AG09319 (cell line): Measurements from ENCODE around the gene HAGHL.

Source experiments
- DNase-seq: peaks from one replicate; pipeline ENCODE4 v3.0.0-alpha.2; 2010; ENCODE audit warnings: low read depth; ENCODE audit errors: extremely low read depth
- TF ChIP-seq, protein P1 (sequence below): IDR thresholded peaks from 2 replicates; pipeline ENCODE4 v1.5.1; 2011; ENCODE audit warnings: low read depth, mild to moderate bottlenecking, inconsistent platforms, low read length, moderate library complexity

The HAGHL gene

DNA sequence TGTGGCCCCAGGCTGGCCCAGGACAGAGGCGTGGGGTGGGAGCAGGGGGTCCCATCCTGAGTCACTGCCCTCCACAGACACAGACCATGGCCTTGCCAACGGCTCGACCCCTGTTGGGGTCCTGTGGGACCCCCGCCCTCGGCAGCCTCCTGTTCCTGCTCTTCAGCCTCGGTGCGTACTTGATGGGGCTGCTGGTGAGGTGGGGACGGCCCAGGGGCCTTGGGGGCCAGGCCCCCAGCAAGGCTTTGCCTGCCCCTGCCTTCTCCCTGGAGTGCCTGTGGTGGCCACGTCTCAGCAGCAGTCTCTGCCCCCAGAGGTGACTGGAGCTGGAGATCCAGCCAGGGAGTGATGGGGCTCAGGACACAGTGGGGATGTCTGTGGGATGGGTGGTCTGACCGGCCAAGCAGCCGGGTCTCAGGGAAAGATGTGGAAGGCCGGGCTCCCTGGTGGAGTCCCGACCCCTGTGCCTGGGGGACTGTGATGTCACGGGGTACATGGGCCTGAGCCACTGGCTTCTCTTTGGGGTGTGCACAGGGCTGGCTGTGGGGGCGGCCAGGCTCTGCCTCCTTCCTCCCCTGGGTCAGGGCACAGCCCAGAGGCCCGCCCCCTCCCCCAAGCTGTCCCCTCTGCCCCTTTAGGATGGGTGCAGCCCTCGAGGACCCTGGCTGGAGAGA lies 35.8 kb downstream of the HAGHL start:
- TF ChIP-seq, protein P1, sequence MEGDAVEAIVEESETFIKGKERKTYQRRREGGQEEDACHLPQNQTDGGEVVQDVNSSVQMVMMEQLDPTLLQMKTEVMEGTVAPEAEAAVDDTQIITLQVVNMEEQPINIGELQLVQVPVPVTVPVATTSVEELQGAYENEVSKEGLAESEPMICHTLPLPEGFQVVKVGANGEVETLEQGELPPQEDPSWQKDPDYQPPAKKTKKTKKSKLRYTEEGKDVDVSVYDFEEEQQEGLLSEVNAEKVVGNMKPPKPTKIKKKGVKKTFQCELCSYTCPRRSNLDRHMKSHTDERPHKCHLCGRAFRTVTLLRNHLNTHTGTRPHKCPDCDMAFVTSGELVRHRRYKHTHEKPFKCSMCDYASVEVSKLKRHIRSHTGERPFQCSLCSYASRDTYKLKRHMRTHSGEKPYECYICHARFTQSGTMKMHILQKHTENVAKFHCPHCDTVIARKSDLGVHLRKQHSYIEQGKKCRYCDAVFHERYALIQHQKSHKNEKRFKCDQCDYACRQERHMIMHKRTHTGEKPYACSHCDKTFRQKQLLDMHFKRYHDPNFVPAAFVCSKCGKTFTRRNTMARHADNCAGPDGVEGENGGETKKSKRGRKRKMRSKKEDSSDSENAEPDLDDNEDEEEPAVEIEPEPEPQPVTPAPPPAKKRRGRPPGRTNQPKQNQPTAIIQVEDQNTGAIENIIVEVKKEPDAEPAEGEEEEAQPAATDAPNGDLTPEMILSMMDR, result no peak

DNA sequence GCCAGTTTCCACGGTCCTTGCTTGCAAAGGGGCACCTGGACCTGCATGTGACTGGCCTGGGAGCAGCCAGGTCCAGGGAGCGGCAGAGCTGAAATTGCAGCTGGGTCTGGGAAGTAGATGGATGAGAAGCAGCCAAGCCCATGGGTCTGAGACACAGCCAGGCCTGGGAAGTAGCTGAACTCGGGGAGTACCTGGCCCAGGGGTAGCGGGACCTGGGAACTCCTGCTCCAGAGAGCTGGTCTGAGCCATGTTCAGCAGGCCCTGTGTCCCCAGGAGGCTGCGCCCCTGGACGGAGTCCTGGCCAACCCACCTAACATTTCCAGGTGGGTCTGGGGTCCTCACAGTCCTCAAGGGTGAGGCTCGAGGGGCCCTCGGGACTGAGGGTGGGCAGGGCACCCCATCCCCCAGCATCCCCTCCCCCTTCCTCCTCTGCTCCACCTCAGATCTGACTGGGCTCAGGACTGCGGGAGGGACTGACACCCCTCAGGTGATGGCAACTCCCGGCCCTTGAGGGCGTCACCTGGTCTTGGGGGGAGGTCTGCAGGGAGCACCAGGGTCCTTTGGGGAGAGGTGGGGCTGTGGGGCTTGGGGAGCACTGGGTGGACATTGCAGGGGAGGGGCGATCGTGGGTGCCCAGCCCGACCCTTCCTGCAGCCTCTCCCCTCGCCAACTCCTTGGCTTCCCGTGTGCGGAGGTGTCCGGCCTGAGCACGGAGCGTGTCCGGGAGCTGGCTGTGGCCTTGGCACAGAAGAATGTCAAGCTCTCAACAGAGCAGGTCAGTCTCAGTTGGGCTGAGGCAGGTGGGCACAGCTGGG lies 36.7 kb downstream of the HAGHL start:
- TF ChIP-seq, protein P1, result no peak

More for the DNA sequence above, 35.8 kb downstream of the HAGHL start:
- DNase-seq, result no peak

DNA sequence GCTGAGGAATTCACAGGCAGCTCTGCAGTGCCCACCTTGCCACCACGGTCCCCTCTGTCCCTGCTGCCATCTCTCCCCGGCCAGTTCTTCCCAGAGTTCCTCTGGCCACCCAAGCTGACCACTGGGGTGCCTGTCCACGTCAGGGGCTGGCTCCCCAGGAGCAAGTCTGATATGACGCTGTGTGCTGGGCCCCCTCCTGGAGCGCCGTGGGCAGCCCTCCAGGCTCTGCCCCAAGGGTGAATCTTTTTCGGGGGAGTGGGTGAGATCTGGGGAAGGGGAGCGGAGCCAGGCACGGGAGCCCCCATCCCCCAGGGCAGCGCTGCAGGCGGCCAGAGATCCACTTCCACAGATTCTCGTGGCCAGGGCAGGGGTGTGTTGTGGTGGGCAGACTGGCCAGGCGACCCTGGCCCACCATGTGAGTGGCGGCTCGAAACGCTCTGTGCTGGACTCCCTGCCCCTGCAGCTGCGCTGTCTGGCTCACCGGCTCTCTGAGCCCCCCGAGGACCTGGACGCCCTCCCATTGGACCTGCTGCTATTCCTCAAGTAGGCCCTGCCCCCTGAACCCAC lies 37.4 kb downstream of the HAGHL start:
- TF ChIP-seq, protein P1, result no peak
- no peak for DNase-seq

More for the DNA sequence above, 36.7 kb downstream of the HAGHL start:
- DNase-seq, result no peak

DNA sequence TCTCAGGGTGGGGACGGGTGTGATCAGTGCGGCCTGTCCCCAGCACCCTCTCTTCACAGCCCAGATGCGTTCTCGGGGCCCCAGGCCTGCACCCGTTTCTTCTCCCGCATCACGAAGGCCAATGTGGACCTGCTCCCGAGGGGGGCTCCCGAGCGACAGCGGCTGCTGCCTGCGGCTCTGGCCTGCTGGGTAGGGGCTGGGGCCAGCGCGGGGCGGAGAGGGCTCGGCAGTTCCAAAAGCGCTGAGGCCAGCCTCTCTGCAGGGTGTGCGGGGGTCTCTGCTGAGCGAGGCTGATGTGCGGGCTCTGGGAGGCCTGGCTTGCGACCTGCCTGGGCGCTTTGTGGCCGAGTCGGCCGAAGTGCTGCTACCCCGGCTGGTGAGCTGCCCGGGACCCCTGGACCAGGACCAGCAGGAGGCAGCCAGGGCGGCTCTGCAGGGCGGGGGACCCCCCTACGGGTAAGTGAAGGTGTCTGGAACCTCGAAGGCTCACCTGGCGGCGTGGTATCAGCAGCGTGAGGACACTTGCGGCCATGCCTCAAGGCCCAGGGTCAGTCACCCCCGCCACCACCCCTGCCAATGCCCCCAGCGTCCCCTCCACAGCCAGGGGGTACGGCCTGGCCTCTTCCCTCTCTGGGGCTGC lies 38.1 kb downstream of the HAGHL start:
- TF ChIP-seq, protein P1, result no peak
- no peak for DNase-seq

DNA sequence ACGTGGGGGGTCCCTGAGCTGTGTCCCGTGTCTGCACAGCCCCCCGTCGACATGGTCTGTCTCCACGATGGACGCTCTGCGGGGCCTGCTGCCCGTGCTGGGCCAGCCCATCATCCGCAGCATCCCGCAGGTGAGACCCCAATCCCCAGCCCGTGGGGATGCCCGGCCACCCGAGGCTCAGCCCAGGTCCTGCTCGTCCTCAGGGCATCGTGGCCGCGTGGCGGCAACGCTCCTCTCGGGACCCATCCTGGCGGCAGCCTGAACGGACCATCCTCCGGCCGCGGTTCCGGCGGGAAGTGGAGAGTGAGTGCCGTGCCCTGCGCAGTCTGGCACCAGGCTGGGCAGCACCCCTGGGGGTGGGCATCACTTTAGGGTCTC lies 38.6 kb downstream of the HAGHL start:
- TF ChIP-seq, protein P1, result no peak
- DNase-seq, result no peak

DNA sequence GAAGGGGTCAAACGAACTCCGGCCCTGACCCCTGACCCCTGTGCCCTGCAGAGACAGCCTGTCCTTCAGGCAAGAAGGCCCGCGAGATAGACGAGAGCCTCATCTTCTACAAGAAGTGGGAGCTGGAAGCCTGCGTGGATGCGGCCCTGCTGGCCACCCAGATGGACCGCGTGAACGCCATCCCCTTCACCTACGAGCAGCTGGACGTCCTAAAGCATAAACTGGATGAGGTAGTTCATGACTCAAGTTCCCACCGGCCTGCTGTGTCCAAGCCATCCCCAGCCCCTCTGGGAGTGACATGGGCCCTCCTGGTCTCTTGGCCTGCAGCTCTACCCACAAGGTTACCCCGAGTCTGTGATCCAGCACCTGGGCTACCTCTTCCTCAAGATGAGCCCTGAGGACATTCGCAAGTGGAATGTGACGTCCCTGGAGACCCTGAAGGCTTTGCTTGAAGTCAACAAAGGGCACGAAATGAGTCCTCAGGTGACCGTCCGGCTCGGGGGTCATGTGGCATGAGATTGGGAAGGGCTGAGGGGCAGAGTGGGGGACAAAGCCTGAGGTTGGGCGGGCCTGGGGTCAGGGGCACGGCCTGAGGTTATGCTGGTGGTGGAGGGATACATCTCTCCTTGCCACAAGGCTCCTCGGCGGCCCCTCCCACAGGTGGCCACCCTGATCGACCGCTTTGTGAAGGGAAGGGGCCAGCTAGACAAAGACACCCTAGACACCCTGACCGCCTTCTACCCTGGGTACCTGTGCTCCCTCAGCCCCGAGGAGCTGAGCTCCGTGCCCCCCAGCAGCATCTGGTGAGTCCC lies 39.3 kb downstream of the HAGHL start:
- TF ChIP-seq, protein P1, result no peak

More for the DNA sequence above, 39.3 kb downstream of the HAGHL start:
- DNase-seq, result no peak
